Thyroid gland (tissue), 4 donors: Measurements from ENCODE around the gene UBXN7.

Experiments
- CTCF ChIP-seq, 6 experiments: fragments of 200-600 bp in 3 of 6; fragments of 450-650 bp in 3 of 6; sonication (generic) in 3 of 6; IDR thresholded peaks; one replicate each; pipeline ENCODE4 v1.5.1; 2016 to 2019; ENCODE audit warnings: antibody characterized with exemption in 6 of 6, mild to moderate bottlenecking in 2 of 6, inconsistent platforms in 1 of 6, moderate library complexity in 1 of 6
- POLR2A ChIP-seq, 2 donors: fragments of 450-650 bp; IDR thresholded peaks; one replicate each; pipeline ENCODE4 v1.6.1; 2017; ENCODE audit warnings: antibody characterized with exemption in 2 of 2, mild to moderate bottlenecking in 2 of 2, moderate library complexity in 1 of 2

- no peak for TF ChIP-seq CTCF (IDR thresholded peaks at IDR 0.05)
- TF ChIP-seq POLR2A (IDR thresholded peaks at IDR 0.05): no peak
These were observed 87.6 kb downstream of the UBXN7 start for GRCh38 chr3:196344663-196345062.
